Measurements from ENCODE around the gene UBE2J2.

- TF ChIP-seq CTCF (conservative IDR thresholded peaks at IDR 0.05; ENCODE audit: low read depth, low read length) (no peak), MXI1 (IDR thresholded peaks at IDR 0.05; ENCODE audit: borderline replicate concordance, low read depth, low read length) (no peak), POLR2A (IDR thresholded peaks at IDR 0.05; ENCODE audit: low read depth, low read length) (no peak), CEBPB (IDR thresholded peaks at IDR 0.05; ENCODE audit: low read depth, low read length) (no peak), ELK1 (IDR thresholded peaks at IDR 0.05; ENCODE audit: borderline replicate concordance, low read depth, low read length) (no peak), RFX5 (IDR thresholded peaks at IDR 0.05; ENCODE audit: low read depth, low read length) (no peak), RAD21 (IDR thresholded peaks at IDR 0.05; ENCODE audit: low read length) (no peak), BHLHE40 (IDR thresholded peaks at IDR 0.05; ENCODE audit: low read depth, low read length) (no peak), FOS (IDR thresholded peaks at IDR 0.05; ENCODE audit: low read depth, low read length) (no peak), CHD1 (IDR thresholded peaks at IDR 0.05; ENCODE audit: low read depth, low read length) (no peak), MAZ (IDR thresholded peaks at IDR 0.05; ENCODE audit: borderline replicate concordance, low read depth, low read length) (no peak), USF2 (IDR thresholded peaks at IDR 0.05; ENCODE audit: low read depth, low read length) (no peak), RCOR1 (IDR thresholded peaks at IDR 0.05; ENCODE audit: insufficient replicate concordance, low read length) (no peak)
These were observed 54.3 kb downstream of the UBE2J2 start for GRCh38 chr1:1219341-1219740.

Measured in IMR-90 (cell line).